A673 (cell line): ENCODE results near the gene AJUBA. TPM values are rescaled to one million over a fixed set of nuclear protein-coding genes. Genes with fewer than 3 reads are reported as not detected.

Experiments
- BruUV-seq: library from RNA; stranded (reverse); fragments of 400-500 nt; replicated peaks from 2 replicates; lab custom pipeline; 2021; lab: Mats Ljungman, UMichigan
- CTCF ChIA-PET: fragments of 300-600 bp; sonication (Branson Sonifier 250); formaldehyde crosslinking; loops from one replicate; lab custom pipeline; 2022; ENCODE audit warnings: antibody characterized with exemption; lab: Charles Lee
- POLR2A ChIA-PET: fragments of 300-600 bp; sonication (Branson Sonifier 250); formaldehyde crosslinking; loops from one replicate; lab custom pipeline; 2022; ENCODE audit warnings: antibody characterized with exemption; ENCODE audit not compliant: low non-redundant PET; lab: Charles Lee
- DNase-seq: peaks from one replicate; pipeline ENCODE4 v3.0.0-alpha.2; 2015; ENCODE audit warnings: low spot score
- H3K27ac ChIP-seq: fragments of 200-600 bp; sonication (generic); 2 replicates; pipeline ENCODE4 v1.5.1; 2016; ENCODE audit warnings: mixed run types, low read depth, mild to moderate bottlenecking, mixed read lengths, antibody characterized with exemption, low read length; ENCODE audit not compliant: poor library complexity, severe bottlenecking
- H3K27me3 ChIP-seq: fragments of 200-600 bp; sonication (generic); replicated peaks from 2 replicates; pipeline ENCODE4 v1.6.1; 2017; ENCODE audit warnings: mixed run types, low read depth, mild to moderate bottlenecking, mixed read lengths, antibody characterized with exemption, low read length; ENCODE audit not compliant: insufficient read depth, poor library complexity
- H3K36me3 ChIP-seq: fragments of 200-600 bp; sonication (generic); 2 replicates; pipeline ENCODE4 v1.6.1; 2016; ENCODE audit warnings: mixed run types, mild to moderate bottlenecking, mixed read lengths, antibody characterized with exemption, low read length; ENCODE audit not compliant: insufficient read depth, poor library complexity, severe bottlenecking
- H3K4me1 ChIP-seq: fragments of 200-600 bp; sonication (generic); 2 replicates; pipeline ENCODE4 v1.6.1; 2017; ENCODE audit warnings: mixed run types, mild to moderate bottlenecking, mixed read lengths, antibody characterized with exemption, low read length; ENCODE audit not compliant: insufficient read depth, poor library complexity, severe bottlenecking
- H3K4me3 ChIP-seq: fragments of 200-600 bp; sonication (generic); 2 replicates; pipeline ENCODE4 v1.5.1; 2016; ENCODE audit warnings: low read depth, mixed run types, mild to moderate bottlenecking, mixed read lengths, low read length; ENCODE audit not compliant: poor library complexity, severe bottlenecking
- H3K9me3 ChIP-seq: fragments of 200-600 bp; sonication (generic); 2 replicates; pipeline ENCODE4 v1.6.1; 2016; ENCODE audit warnings: mixed run types, low read depth, mild to moderate bottlenecking, mixed read lengths, antibody characterized with exemption, low read length; ENCODE audit not compliant: poor library complexity, severe bottlenecking
- EZH2 ChIP-seq: fragments of 200-600 bp; sonication (generic); IDR thresholded peaks from 2 replicates; pipeline ENCODE4 v1.6.1; 2017; ENCODE audit warnings: borderline replicate concordance, low read depth, mild to moderate bottlenecking, mixed read lengths, antibody characterized with exemption, low read length; ENCODE audit not compliant: poor library complexity, severe bottlenecking
- intact Hi-C: fragments of 100-400 bp; cut with micrococcal nuclease; formaldehyde crosslinking; loops from one replicate; pipeline ENCODE4 v1.10.0; 2022; ENCODE audit not compliant: unreplicated experiment
- total RNA-seq: library from RNA; stranded (reverse); gene quantifications from 2 replicates; pipeline ENCODE4 v1.2.3, GENCODE V29; 2021
- TF ChIP-seq, protein P1 (sequence below): fragments of 300-800, 200-600 bp; sonication (generic); conservative IDR thresholded peaks from 2 replicates; pipeline ENCODE4 v1.5.1; 2017; ENCODE audit warnings: low read depth, mild to moderate bottlenecking, antibody characterized with exemption, low read length, moderate library complexity, mixed read lengths

The AJUBA gene
- total RNA-seq, 1 experiment from 2014 or later = 43.6 TPM

- no peak for TF ChIP-seq EZH2
- TF ChIP-seq, protein P1, sequence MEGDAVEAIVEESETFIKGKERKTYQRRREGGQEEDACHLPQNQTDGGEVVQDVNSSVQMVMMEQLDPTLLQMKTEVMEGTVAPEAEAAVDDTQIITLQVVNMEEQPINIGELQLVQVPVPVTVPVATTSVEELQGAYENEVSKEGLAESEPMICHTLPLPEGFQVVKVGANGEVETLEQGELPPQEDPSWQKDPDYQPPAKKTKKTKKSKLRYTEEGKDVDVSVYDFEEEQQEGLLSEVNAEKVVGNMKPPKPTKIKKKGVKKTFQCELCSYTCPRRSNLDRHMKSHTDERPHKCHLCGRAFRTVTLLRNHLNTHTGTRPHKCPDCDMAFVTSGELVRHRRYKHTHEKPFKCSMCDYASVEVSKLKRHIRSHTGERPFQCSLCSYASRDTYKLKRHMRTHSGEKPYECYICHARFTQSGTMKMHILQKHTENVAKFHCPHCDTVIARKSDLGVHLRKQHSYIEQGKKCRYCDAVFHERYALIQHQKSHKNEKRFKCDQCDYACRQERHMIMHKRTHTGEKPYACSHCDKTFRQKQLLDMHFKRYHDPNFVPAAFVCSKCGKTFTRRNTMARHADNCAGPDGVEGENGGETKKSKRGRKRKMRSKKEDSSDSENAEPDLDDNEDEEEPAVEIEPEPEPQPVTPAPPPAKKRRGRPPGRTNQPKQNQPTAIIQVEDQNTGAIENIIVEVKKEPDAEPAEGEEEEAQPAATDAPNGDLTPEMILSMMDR = peak; percentile 91
- Histone ChIP-seq H3K36me3 (no peaks in the 10 kb centered on the region), H3K4me1 (no peaks in the 10 kb centered on the region), H3K9me3 (no peaks in the 10 kb centered on the region), H3K27me3 (no peaks in the 10 kb centered on the region), H3K4me3 (no peak overlapping the region), H3K27ac (no peak overlapping the region)
- peak; percentile 87 for DNase-seq
- intact Hi-C loops = loop anchor here (1.0 to 2.0 kb wide), 3 partner anchors 68 to 122 kb away; no protein-coding TSS in a partner anchor
- POLR2A ChIA-PET = no interaction called here
- CTCF ChIA-PET = interaction anchor here (0.6 to 1.9 kb wide), 29 partner anchors 8 to 201 kb away, joined by 3 to 65 read pairs (median 6); partner anchors contain the start of genes ACIN1, CDH24, HAUS4 and PRMT5
- no TSS peak for BruUV-seq
Measured at GRCh38 chr14:22986508-22987054, 4.2 kb upstream of the AJUBA start.

GRCh38 chr14:22985894-22986507 lies 3.6 kb upstream of the AJUBA start:
- H3K27ac ChIP-seq = no peak overlapping the region
- H3K27me3 ChIP-seq = no peaks in the 10 kb centered on the region
- CTCF ChIA-PET = interaction anchor here (0.5 to 1.9 kb wide), 31 partner anchors 8 to 201 kb away, joined by 3 to 65 read pairs (median 5); partner anchors contain the start of genes ACIN1, CDH24, HAUS4 and PRMT5
- TF ChIP-seq, protein P1 = no peak
- no peak for TF ChIP-seq EZH2
- BruUV-seq = no TSS peak
- no peaks in the 10 kb centered on the region for H3K9me3 ChIP-seq
- no peak overlapping the region for H3K4me3 ChIP-seq
- no peak for DNase-seq
- H3K36me3 ChIP-seq = no peaks in the 10 kb centered on the region
- POLR2A ChIA-PET = no interaction called here
- H3K4me1 ChIP-seq = no peaks in the 10 kb centered on the region
- intact Hi-C loops = loop anchor here (1.0 to 2.0 kb wide), 3 partner anchors 68 to 123 kb away; no protein-coding TSS in a partner anchor

GRCh38 chr14:22984959-22985658 lies 2.8 kb upstream of the AJUBA start:
- Histone ChIP-seq H3K9me3 (no peaks in the 10 kb centered on the region), H3K27ac (no peak overlapping the region), H3K4me3 (no peak overlapping the region), H3K36me3 (no peaks in the 10 kb centered on the region), H3K27me3 (no peaks in the 10 kb centered on the region), H3K4me1 (peaks cover 4% of the 10 kb centered on the region)
- intact Hi-C loops = loop anchor here (5.0 kb wide), 4 partner anchors 58 to 678 kb away; partner anchors contain the start of gene PRMT5
- ChIA-PET CTCF (interaction anchor here (0.5 to 2.2 kb wide), 7 partner anchors 9 to 170 kb away, joined by 3 to 7 read pairs (median 4); partner anchors contain the start of gene CDH24), POLR2A (no interaction called here)
- no peak for DNase-seq
- no TSS peak for BruUV-seq
- TF ChIP-seq, protein P1 = no peak
- no peak for TF ChIP-seq EZH2
